MM.1S (cell line): ENCODE measurements around the gene PLCB2.

Experiments
- DNase-seq: peaks from one replicate; pipeline ENCODE4 v3.0.0-alpha.2; 2015
- H2AFZ ChIP-seq: fragments of 300-600 bp; sonication (generic); 2 replicates; pipeline ENCODE4 v1.6.0; 2016; ENCODE audit warnings: antibody characterized with exemption, low read length
- H3F3A ChIP-seq: fragments of 300-600 bp; sonication (generic); 2 replicates; pipeline ENCODE4 v1.6.1; 2016; ENCODE audit warnings: mild to moderate bottlenecking, antibody characterized with exemption, low read length, moderate library complexity, mixed read lengths; ENCODE audit not compliant: insufficient read depth
- H3K27ac ChIP-seq: fragments of 300-600 bp; sonication (generic); 2 replicates; pipeline ENCODE4 v1.5.1; 2016; ENCODE audit warnings: mild to moderate bottlenecking, low read length
- H3K27me3 ChIP-seq: fragments of 300-600 bp; sonication (generic); replicated peaks from 2 replicates; pipeline ENCODE4 v1.6.0; 2016; ENCODE audit warnings: low read length; ENCODE audit not compliant: insufficient read depth
- H3K36me3 ChIP-seq: fragments of 300-600 bp; sonication (generic); replicated peaks from 2 replicates; pipeline ENCODE4 v1.6.1; 2016; ENCODE audit warnings: mild to moderate bottlenecking, low read length, mixed read lengths; ENCODE audit not compliant: insufficient read depth
- H3K4me1 ChIP-seq: fragments of 300-600 bp; sonication (generic); 2 replicates; pipeline ENCODE4 v1.6.1; 2016; ENCODE audit warnings: low read length, mixed read lengths
- H3K4me2 ChIP-seq: fragments of 300-600 bp; sonication (generic); 2 replicates; pipeline ENCODE4 v1.6.0; 2016; ENCODE audit warnings: low read depth, low read length
- H3K4me3 ChIP-seq: fragments of 300-600 bp; sonication (generic); 2 replicates; pipeline ENCODE4 v1.5.1; 2016; ENCODE audit warnings: low read length, mixed read lengths
- H3K79me2 ChIP-seq: fragments of 300-600 bp; sonication (generic); 2 replicates; pipeline ENCODE4 v1.6.1; 2016; ENCODE audit warnings: mixed run types, low read length, mixed read lengths
- H3K9ac ChIP-seq: fragments of 300-600 bp; sonication (generic); 2 replicates; pipeline ENCODE4 v1.6.1; 2016; ENCODE audit warnings: low read length, mixed read lengths
- H3K9me2 ChIP-seq: fragments of 300-600 bp; sonication (generic); replicated peaks from 2 replicates; pipeline ENCODE4 v1.6.1; 2016; ENCODE audit warnings: mild to moderate bottlenecking, low read length, mixed read lengths; ENCODE audit not compliant: insufficient read depth
- H3K9me3 ChIP-seq: fragments of 300-600 bp; sonication (generic); replicated peaks from 2 replicates; pipeline ENCODE4 v1.6.1; 2016; ENCODE audit warnings: mild to moderate bottlenecking, low read length, mixed read lengths; ENCODE audit not compliant: insufficient read depth
- H4K20me1 ChIP-seq: fragments of 300-600 bp; sonication (generic); 2 replicates; pipeline ENCODE4 v1.6.1; 2016; ENCODE audit warnings: mild to moderate bottlenecking, low read length, moderate library complexity, mixed read lengths; ENCODE audit not compliant: insufficient read depth
- EZH2 ChIP-seq: fragments of 300-600 bp; sonication (generic); optimal IDR thresholded peaks from 2 replicates; pipeline ENCODE3; 2017; ENCODE audit warnings: low read depth, mild to moderate bottlenecking, antibody characterized with exemption, low read length, mixed read lengths
- EZH2phosphoT487 ChIP-seq: fragments of 300-600 bp; sonication (generic); IDR thresholded peaks from 2 replicates; pipeline ENCODE4 v1.6.1; 2018; ENCODE audit warnings: antibody characterized with exemption, low read length
- TF ChIP-seq, protein P1 (sequence below): fragments of 300-600 bp; sonication (generic); IDR thresholded peaks from 2 replicates; pipeline ENCODE4 v1.5.1; 2016; ENCODE audit warnings: antibody characterized with exemption, low read length, mixed read lengths

The PLCB2 gene

DNA sequence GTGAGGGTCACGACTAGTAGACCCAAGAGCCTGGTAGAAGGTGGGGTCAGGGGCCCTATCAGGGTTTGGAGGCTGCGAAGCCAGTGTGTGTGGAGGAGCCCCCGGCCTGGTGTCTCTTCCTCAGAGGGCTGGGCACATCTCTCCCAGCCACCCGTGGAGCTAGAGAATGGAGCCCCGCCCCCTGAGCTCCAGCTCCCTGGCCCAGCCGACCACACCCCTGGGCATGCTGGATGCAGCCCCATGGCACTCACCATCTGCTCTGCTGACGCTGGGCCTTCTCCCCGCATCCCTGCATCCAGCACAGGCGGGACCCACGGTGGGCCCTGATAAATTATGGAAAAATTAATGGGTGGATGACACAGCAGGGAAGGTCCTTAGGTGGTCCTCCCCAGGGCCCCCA is 42.4 kb downstream of the PLCB2 start:
- Histone ChIP-seq H4K20me1 (no peaks in the 10 kb centered on the region), H3K27me3 (no peaks in the 10 kb centered on the region), H3K9ac (no peak overlapping the region), H3F3A (no peaks in the 10 kb centered on the region), H3K9me2 (no peaks in the 10 kb centered on the region), H3K9me3 (no peaks in the 10 kb centered on the region), H3K4me1 (no peaks in the 10 kb centered on the region), H3K79me2 (no peaks in the 10 kb centered on the region), H3K36me3 (no peaks in the 10 kb centered on the region), H3K27ac (no peak overlapping the region), H3K4me3 (no peak overlapping the region), H3K4me2 (no peak overlapping the region), H2AFZ (no peak overlapping the region)
- DNase-seq, result no peak
- TF ChIP-seq EZH2phosphoT487 (no peak), EZH2 (no peak)
- TF ChIP-seq, protein P1, sequence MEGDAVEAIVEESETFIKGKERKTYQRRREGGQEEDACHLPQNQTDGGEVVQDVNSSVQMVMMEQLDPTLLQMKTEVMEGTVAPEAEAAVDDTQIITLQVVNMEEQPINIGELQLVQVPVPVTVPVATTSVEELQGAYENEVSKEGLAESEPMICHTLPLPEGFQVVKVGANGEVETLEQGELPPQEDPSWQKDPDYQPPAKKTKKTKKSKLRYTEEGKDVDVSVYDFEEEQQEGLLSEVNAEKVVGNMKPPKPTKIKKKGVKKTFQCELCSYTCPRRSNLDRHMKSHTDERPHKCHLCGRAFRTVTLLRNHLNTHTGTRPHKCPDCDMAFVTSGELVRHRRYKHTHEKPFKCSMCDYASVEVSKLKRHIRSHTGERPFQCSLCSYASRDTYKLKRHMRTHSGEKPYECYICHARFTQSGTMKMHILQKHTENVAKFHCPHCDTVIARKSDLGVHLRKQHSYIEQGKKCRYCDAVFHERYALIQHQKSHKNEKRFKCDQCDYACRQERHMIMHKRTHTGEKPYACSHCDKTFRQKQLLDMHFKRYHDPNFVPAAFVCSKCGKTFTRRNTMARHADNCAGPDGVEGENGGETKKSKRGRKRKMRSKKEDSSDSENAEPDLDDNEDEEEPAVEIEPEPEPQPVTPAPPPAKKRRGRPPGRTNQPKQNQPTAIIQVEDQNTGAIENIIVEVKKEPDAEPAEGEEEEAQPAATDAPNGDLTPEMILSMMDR, result no peak

DNA sequence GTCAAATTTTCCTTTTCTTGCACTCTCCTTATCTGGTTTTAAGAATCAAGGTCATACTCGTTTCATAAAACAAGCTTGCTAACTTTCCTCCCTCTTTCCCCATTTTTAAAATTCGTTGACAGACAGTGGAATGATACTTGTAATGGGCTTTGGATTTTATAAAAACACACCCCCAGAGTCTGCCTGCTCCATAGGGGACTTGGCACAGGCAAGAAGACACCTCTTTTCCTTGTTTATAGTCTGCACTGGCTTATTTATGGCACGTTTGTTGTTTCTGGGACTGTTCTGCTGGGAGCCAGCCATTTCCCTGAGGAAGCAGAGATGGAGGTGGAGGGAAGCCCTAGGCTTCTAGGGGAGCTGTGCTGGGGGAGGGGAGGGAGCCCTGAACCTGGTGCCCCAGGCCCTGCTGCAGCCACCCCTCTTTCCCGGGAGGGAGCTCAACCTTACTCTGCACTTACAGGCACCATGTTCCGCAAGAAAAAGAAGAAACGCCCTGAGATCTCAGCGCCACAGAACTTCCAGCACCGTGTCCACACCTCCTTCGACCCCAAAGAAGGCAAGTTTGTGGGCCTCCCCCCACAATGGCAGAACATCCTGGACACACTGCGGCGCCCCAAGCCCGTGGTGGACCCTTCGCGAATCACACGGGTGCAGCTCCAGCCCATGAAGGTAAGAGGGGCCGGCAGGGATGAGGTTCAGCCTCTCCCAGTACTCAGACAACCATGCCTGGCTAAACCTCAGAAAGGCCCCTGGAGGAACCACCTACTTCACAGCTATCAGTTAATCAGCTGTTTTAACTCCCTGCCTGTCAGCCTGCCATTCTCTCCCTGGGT is 43.2 kb downstream of the PLCB2 start:
- Histone ChIP-seq H2AFZ (no peak overlapping the region), H3K27ac (no peak overlapping the region), H3F3A (no peaks in the 10 kb centered on the region), H4K20me1 (no peaks in the 10 kb centered on the region), H3K9me2 (no peaks in the 10 kb centered on the region), H3K9ac (no peak overlapping the region), H3K27me3 (no peaks in the 10 kb centered on the region), H3K4me2 (no peak overlapping the region), H3K79me2 (no peaks in the 10 kb centered on the region), H3K4me1 (no peaks in the 10 kb centered on the region), H3K4me3 (no peak overlapping the region), H3K9me3 (no peaks in the 10 kb centered on the region), H3K36me3 (no peaks in the 10 kb centered on the region)
- no peak for DNase-seq
- TF ChIP-seq, protein P1, result no peak
- TF ChIP-seq EZH2phosphoT487 (no peak), EZH2 (no peak)

DNA sequence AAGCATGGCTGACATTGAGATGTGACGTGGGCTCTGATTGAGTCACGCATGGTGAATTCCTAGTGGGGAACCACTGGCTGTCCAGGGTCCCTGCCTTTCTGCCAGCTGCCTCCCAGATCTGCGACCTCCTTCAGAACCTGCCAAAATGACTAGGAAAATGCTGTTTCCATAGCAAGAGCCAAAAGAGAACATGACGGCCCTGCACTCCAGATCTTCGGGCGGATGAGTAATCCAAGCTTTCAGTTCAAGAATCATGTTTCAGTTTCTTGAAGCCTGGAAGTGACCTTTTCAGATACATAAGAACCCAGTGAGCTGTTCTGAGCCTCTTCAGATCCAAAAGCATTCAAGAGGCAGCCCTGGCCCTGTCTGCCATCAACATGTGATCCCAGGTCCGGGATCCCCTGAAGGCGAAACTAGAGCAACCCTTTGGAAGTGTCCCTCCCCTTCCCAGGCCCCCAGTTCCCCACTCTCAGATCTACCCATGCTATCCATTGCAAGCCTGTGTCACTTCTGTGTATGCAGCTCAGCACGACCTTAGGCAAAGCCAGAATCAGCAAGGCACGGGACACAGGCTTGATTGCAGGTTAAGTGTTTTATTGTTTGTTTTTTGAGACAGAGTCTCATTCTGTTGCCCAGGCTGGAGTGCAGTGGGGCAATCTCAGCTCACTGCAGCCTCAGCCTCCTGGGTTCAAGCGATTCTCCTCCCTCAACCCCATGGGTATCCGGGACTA is 44.5 kb downstream of the PLCB2 start:
- H3K27ac ChIP-seq, result no peak overlapping the region

More for the DNA sequence above, 44.5 kb downstream of the PLCB2 start:
- DNase-seq, result no peak
- Histone ChIP-seq H3K79me2 (no peaks in the 10 kb centered on the region), H3K27me3 (no peaks in the 10 kb centered on the region), H4K20me1 (no peaks in the 10 kb centered on the region), H3K4me1 (no peaks in the 10 kb centered on the region), H3K4me3 (no peak overlapping the region), H3K9me3 (no peaks in the 10 kb centered on the region), H3K36me3 (no peaks in the 10 kb centered on the region), H3K9me2 (no peaks in the 10 kb centered on the region), H3K9ac (no peak overlapping the region), H2AFZ (no peak overlapping the region), H3F3A (no peaks in the 10 kb centered on the region), H3K4me2 (no peak overlapping the region)
- no peak for TF ChIP-seq EZH2
- TF ChIP-seq, protein P1, result no peak
- no peak for TF ChIP-seq EZH2phosphoT487
